Esophagus squamous epithelium (tissue), 5 donors: ENCODE measurements around the gene MRPL27. TPM values are rescaled to one million over a fixed set of nuclear protein-coding genes. Genes with fewer than 3 reads are reported as not detected.

Experiments used
- DNase-seq: peaks from one replicate; lab custom pipeline; 2025; lab: John Stamatoyannopoulos, UW
- H3K27ac ChIP-seq, 4 donors: fragments of 200-600 bp; sonication (generic); one replicate each; pipeline ENCODE4 v1.5.1; 2016 to 2019; ENCODE audit warnings: mild to moderate bottlenecking in 1 of 4
- H3K27me3 ChIP-seq, 4 donors: fragments of 200-600 bp; sonication (generic); 1 replicate in 3 of 4; 2 replicates in 1 of 4; pipeline versions ENCODE4 v1.5.1 to v1.6.0; 2017 to 2021; ENCODE audit warnings: antibody characterized with exemption in 1 of 4
- H3K36me3 ChIP-seq, 3 donors: fragments of 200-600 bp; sonication (generic); one replicate each; pipeline ENCODE4 v1.5.1; 2016 to 2019
- H3K4me1 ChIP-seq, 3 donors: fragments of 200-600 bp; sonication (generic); one replicate each; pipeline ENCODE4 v1.5.1; 2017 to 2019
- H3K4me3 ChIP-seq, 4 donors: fragments of 200-600 bp; sonication (generic); 1 replicate in 3 of 4; 2 replicates in 1 of 4; pipeline ENCODE4 v1.5.1; 2016 to 2019; ENCODE audit warnings: mild to moderate bottlenecking in 2 of 4, moderate library complexity in 1 of 4
- H3K9me3 ChIP-seq, 3 donors: fragments of 200-600 bp; sonication (generic); one replicate each; pipeline ENCODE4 v1.5.1; 2016 to 2019
- CTCF ChIP-seq, 6 experiments: fragments of 450-650 bp in 4 of 6; fragments of 200-600 bp in 2 of 6; sonication (generic) in 2 of 6; IDR thresholded peaks; one replicate each; pipeline ENCODE4 v1.5.1; 2016 to 2019; ENCODE audit warnings: antibody characterized with exemption in 6 of 6, mild to moderate bottlenecking in 4 of 6, moderate library complexity in 4 of 6
- POLR2A ChIP-seq, 4 donors: fragments of 450-650 bp; IDR thresholded peaks; one replicate each; pipeline ENCODE4 v1.6.1; 2017; ENCODE audit warnings: antibody characterized with exemption in 4 of 4, mild to moderate bottlenecking in 4 of 4, moderate library complexity in 3 of 4
- WGBS, 2 donors: methylation state at CpG; one replicate each; pipeline ENCODE4 v1.1.5; 2018; 5-methylcytosine and 5-hydroxymethylcytosine counted together
- intact Hi-C: fragments of 100-400 bp; cut with DNase I; formaldehyde crosslinking; loops from one replicate; pipeline ENCODE4 v1.15.0; 2022
- total RNA-seq, 4 donors: library from RNA; depleted of rRNA; stranded (reverse); fragments of >200 nt; gene quantifications; one replicate each; pipeline ENCODE4 v1.1.0, GENCODE V29; 2016
- donor health status: DM: yes; HTN: yes; CAD: no.

Gene MRPL27
- total RNA-seq, 4 donors from 2014 or later: 58.0 to 77.7 (median 74.5) TPM

GRCh38 chr17:50379351-50380132, 6.6 kb upstream of the MRPL27 start:
- WGBS, 2 donors: 83 to 88% methylated on average over 5 of the region's 6 CpGs
- H3K9me3 ChIP-seq: no peaks in the 10 kb centered on the region
- DNase-seq: no peak
- intact Hi-C loops: no loop called here
- no peak overlapping the region for H3K27ac ChIP-seq
- TF ChIP-seq CTCF (IDR thresholded peaks at IDR 0.05): no peak
- no peak for TF ChIP-seq POLR2A (IDR thresholded peaks at IDR 0.05)
- H3K27me3 ChIP-seq: no peaks in the 10 kb centered on the region
- no peak overlapping the region for H3K4me3 ChIP-seq
- no peaks in the 10 kb centered on the region for H3K4me1 ChIP-seq
- peaks cover 25 to 53% (median 31%) of the 10 kb centered on the region in 3 donors for H3K36me3 ChIP-seq

GRCh38 chr17:50375858-50376538, 3.0 kb upstream of the MRPL27 start:
- peaks cover 0 to 20% (median 0%) of the 10 kb centered on the region in 3 donors for H3K36me3 ChIP-seq
- H3K27ac ChIP-seq: no peak overlapping the region
- H3K9me3 ChIP-seq: no peaks in the 10 kb centered on the region
- H3K27me3 ChIP-seq: no peaks in the 10 kb centered on the region
- H3K4me1 ChIP-seq: peaks cover 15 to 22% (median 19%) of the 10 kb centered on the region in 3 donors
- intact Hi-C loops: no loop called here
- no peak for TF ChIP-seq CTCF (IDR thresholded peaks at IDR 0.05)
- no peak for TF ChIP-seq POLR2A (IDR thresholded peaks at IDR 0.05)
- no peak for DNase-seq
- no peak overlapping the region for H3K4me3 ChIP-seq
- WGBS, 2 donors: 73 to 76% methylated on average over 5 of the region's 5 CpGs

- 86 to 87% methylated on average over 2 of the region's 2 CpGs for WGBS, 2 donors
- peak overlapping the region in 2 of 4 donors; percentile 70 to 97 for H3K4me3 ChIP-seq
- no peaks in the 10 kb centered on the region for H3K27me3 ChIP-seq
- TF ChIP-seq POLR2A (IDR thresholded peaks at IDR 0.05) (no peak), CTCF (IDR thresholded peaks at IDR 0.05) (no peak)
- H3K9me3 ChIP-seq: no peaks in the 10 kb centered on the region
- no peak for DNase-seq
- intact Hi-C loops: no loop called here
- H3K27ac ChIP-seq: peak overlapping the region in 1 of 4 donors; percentile 98
- peaks cover 15 to 27% (median 19%) of the 10 kb centered on the region in 3 donors for H3K4me1 ChIP-seq
- H3K36me3 ChIP-seq: peaks cover 8 to 25% (median 15%) of the 10 kb centered on the region in 3 donors
These were observed 721 bp upstream of the MRPL27 start for GRCh38 chr17:50373705-50374104.

- Histone ChIP-seq H3K27me3 (no peaks in the 10 kb centered on the region), H3K9me3 (no peaks in the 10 kb centered on the region), H3K27ac (peak overlapping the region; percentile 90 to 99 (median 97)), H3K4me1 (peaks cover 15 to 27% (median 19%) of the 10 kb centered on the region in 3 donors), H3K36me3 (peaks cover 20 to 39% (median 22%) of the 10 kb centered on the region in 3 donors), H3K4me3 (peak overlapping the region; percentile 68 to 97 (median 80))
- TF ChIP-seq CTCF (IDR thresholded peaks at IDR 0.05) (no peak), POLR2A (IDR thresholded peaks at IDR 0.05) (no peak)
- DNase-seq: no peak
- intact Hi-C loops: no loop called here
- WGBS, 2 donors: 11 to 17% methylated on average over 14 of the region's 14 CpGs
These were observed 694 bp downstream of the MRPL27 start for GRCh38 chr17:50372222-50372757.
